Lower leg skin (tissue), 3 donors: ENCODE data around the gene NEDD9.

Source experiments
- CTCF ChIP-seq, 3 donors: fragments of 450-650 bp; IDR thresholded peaks; one replicate each; pipeline ENCODE4 v1.5.1; 2016; ENCODE audit warnings: antibody characterized with exemption in 3 of 3, mild to moderate bottlenecking in 3 of 3, moderate library complexity in 2 of 3
- POLR2A ChIP-seq, 2 donors: fragments of 450-650 bp; IDR thresholded peaks; one replicate each; pipeline ENCODE4 v1.6.1; 2016 to 2017; ENCODE audit warnings: antibody characterized with exemption in 2 of 2, mild to moderate bottlenecking in 1 of 2, moderate library complexity in 1 of 2

- TF ChIP-seq POLR2A (IDR thresholded peaks at IDR 0.05) (no peak), CTCF (IDR thresholded peaks at IDR 0.05) (no peak)
Observed at GRCh38 chr6:11179419-11180202, 52.9 kb downstream of the NEDD9 start.
